Measurements from ENCODE around the gene KBTBD7.

The KBTBD7 gene

GRCh38 chr13:41157048-41157717 is 37.2 kb downstream of the KBTBD7 start:
- no peak overlapping the region for H3K4me3 ChIP-seq (replicated peaks; ENCODE audit: low read depth, low read length)
- no peak for DNase-seq (ENCODE audit: extremely low read depth, low read depth)
- no peak for TF ChIP-seq CTCF (IDR thresholded peaks at IDR 0.05; ENCODE audit: low read depth, low read length, missing control alignments)

GRCh38 chr13:41156620-41157019 is 37.7 kb downstream of the KBTBD7 start:
- TF ChIP-seq CTCF (IDR thresholded peaks at IDR 0.05; ENCODE audit: low read depth, low read length, missing control alignments) = no peak
- DNase-seq (ENCODE audit: extremely low read depth, low read depth) = no peak
- H3K4me3 ChIP-seq (replicated peaks; ENCODE audit: low read depth, low read length) = no peak overlapping the region

- no peak overlapping the region for H3K4me3 ChIP-seq (replicated peaks; ENCODE audit: low read depth, low read length)
- TF ChIP-seq CTCF (IDR thresholded peaks at IDR 0.05; ENCODE audit: low read depth, low read length, missing control alignments) = no peak
- no peak for DNase-seq (ENCODE audit: extremely low read depth, low read depth)
Measured at GRCh38 chr13:41154042-41154441, 40.3 kb downstream of the KBTBD7 start.

GRCh38 chr13:41152005-41152404 is 42.4 kb downstream of the KBTBD7 start:
- H3K4me3 ChIP-seq (replicated peaks; ENCODE audit: low read depth, low read length) = no peak overlapping the region
- DNase-seq (ENCODE audit: extremely low read depth, low read depth) = no peak
- TF ChIP-seq CTCF (IDR thresholded peaks at IDR 0.05; ENCODE audit: low read depth, low read length, missing control alignments) = no peak

GRCh38 chr13:41150058-41150457 is 44.3 kb downstream of the KBTBD7 start:
- DNase-seq (ENCODE audit: extremely low read depth, low read depth) = no peak
- no peak overlapping the region for H3K4me3 ChIP-seq (replicated peaks; ENCODE audit: low read depth, low read length)
- TF ChIP-seq CTCF (IDR thresholded peaks at IDR 0.05; ENCODE audit: low read depth, low read length, missing control alignments) = no peak

- no peak overlapping the region for H3K4me3 ChIP-seq (replicated peaks; ENCODE audit: low read depth, low read length)
- no peak for DNase-seq (ENCODE audit: extremely low read depth, low read depth)
- no peak for TF ChIP-seq CTCF (IDR thresholded peaks at IDR 0.05; ENCODE audit: low read depth, low read length, missing control alignments)
Measured at GRCh38 chr13:41148419-41149283, 45.7 kb downstream of the KBTBD7 start.
